ENCODE data around the gene PABPN1L. TPM values are rescaled to one million over a fixed set of nuclear protein-coding genes. Genes with fewer than 3 reads are reported as not detected.

PABPN1L gene
- total and polyA plus RNA-seq, 2 donors from 2014 or later: not detected

- H3K27ac ChIP-seq (ENCODE audit: low read depth in 2 of 2, low read length in 2 of 2): no peak overlapping the region
- TF ChIP-seq, protein P1, sequence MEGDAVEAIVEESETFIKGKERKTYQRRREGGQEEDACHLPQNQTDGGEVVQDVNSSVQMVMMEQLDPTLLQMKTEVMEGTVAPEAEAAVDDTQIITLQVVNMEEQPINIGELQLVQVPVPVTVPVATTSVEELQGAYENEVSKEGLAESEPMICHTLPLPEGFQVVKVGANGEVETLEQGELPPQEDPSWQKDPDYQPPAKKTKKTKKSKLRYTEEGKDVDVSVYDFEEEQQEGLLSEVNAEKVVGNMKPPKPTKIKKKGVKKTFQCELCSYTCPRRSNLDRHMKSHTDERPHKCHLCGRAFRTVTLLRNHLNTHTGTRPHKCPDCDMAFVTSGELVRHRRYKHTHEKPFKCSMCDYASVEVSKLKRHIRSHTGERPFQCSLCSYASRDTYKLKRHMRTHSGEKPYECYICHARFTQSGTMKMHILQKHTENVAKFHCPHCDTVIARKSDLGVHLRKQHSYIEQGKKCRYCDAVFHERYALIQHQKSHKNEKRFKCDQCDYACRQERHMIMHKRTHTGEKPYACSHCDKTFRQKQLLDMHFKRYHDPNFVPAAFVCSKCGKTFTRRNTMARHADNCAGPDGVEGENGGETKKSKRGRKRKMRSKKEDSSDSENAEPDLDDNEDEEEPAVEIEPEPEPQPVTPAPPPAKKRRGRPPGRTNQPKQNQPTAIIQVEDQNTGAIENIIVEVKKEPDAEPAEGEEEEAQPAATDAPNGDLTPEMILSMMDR (IDR thresholded peaks at IDR 0.05; ENCODE audit: borderline replicate concordance, extremely low read depth, insufficient read depth): no peak
- no peaks in the 10 kb centered on the region for H3K36me3 ChIP-seq (ENCODE audit: control insufficient read depth in 2 of 3, insufficient read depth in 3 of 3, low read length in 3 of 3)
- no peak for FAIRE-seq
- intact Hi-C loops (cut with DNase I): no loop called here
- H3K27me3 ChIP-seq (ENCODE audit: control insufficient read depth, insufficient read depth, low read length): no peaks in the 10 kb centered on the region
- H3K4me1 ChIP-seq (ENCODE audit: control insufficient read depth in 2 of 3, insufficient read depth in 2 of 3, low read depth in 1 of 3, low read length in 3 of 3): peaks cover 0 to 15% (median 6%) of the 10 kb centered on the region in 3 donors
- DNase-seq: no peak
- no peak overlapping the region for H3K9ac ChIP-seq (ENCODE audit: low read length in 3 of 3)
- no peaks in the 10 kb centered on the region for H3K9me3 ChIP-seq (ENCODE audit: control insufficient read depth in 2 of 3, insufficient read depth in 1 of 3, low read length in 3 of 3)
- no peak overlapping the region for H3K4me3 ChIP-seq (ENCODE audit: low read length in 3 of 3)
Observed at GRCh38 chr16:88814144-88814502, 52.3 kb downstream of the PABPN1L start.

Other genes with a start within 250 kb of the PABPN1L start
- not detected for gene IL17C, start 228.1 kb downstream of the PABPN1L start, total RNA-seq
- not detected for gene IL17C, start 228.1 kb downstream of the PABPN1L start, polyA plus RNA-seq (ENCODE audit: insufficient read depth, low read depth, low replicate concordance)
- gene CYBA, start 215.6 kb downstream of the PABPN1L start, total RNA-seq: 395 TPM
- 263 TPM for gene CYBA, start 215.6 kb downstream of the PABPN1L start, polyA plus RNA-seq (ENCODE audit: insufficient read depth, low read depth, low replicate concordance)
- gene MVD, start 203.6 kb downstream of the PABPN1L start, total RNA-seq: 35.4 TPM
- gene MVD, start 203.6 kb downstream of the PABPN1L start, polyA plus RNA-seq (ENCODE audit: insufficient read depth, low read depth, low replicate concordance): 48.9 TPM
- gene SNAI3, start 180.2 kb downstream of the PABPN1L start, total RNA-seq: 2.3 TPM
- 0.75 TPM for gene SNAI3, start 180.2 kb downstream of the PABPN1L start, polyA plus RNA-seq (ENCODE audit: insufficient read depth, low read depth, low replicate concordance)
- gene RNF166, start 160.3 kb downstream of the PABPN1L start, total RNA-seq: 31.4 TPM
- 16.3 TPM for gene RNF166, start 160.3 kb downstream of the PABPN1L start, polyA plus RNA-seq (ENCODE audit: insufficient read depth, low read depth, low replicate concordance)
- 18.8 TPM for gene CTU2, start 160.2 kb downstream of the PABPN1L start, total RNA-seq
- gene CTU2, start 160.2 kb downstream of the PABPN1L start, polyA plus RNA-seq (ENCODE audit: insufficient read depth, low read depth, low replicate concordance): 11.1 TPM
- gene PIEZO1, start 81.4 kb downstream of the PABPN1L start, total RNA-seq: 124 TPM
- 103 TPM for gene PIEZO1, start 81.4 kb downstream of the PABPN1L start, polyA plus RNA-seq (ENCODE audit: insufficient read depth, low read depth, low replicate concordance)
- gene CDT1, start 62.9 kb downstream of the PABPN1L start, total RNA-seq: 1.5 TPM
- 0.56 TPM for gene CDT1, start 62.9 kb downstream of the PABPN1L start, polyA plus RNA-seq (ENCODE audit: insufficient read depth, low read depth, low replicate concordance)
- gene APRT, start 54.7 kb downstream of the PABPN1L start, total RNA-seq: 105 TPM
- 204 TPM for gene APRT, start 54.7 kb downstream of the PABPN1L start, polyA plus RNA-seq (ENCODE audit: insufficient read depth, low read depth, low replicate concordance)
- gene GALNS, start 9.7 kb downstream of the PABPN1L start, total RNA-seq: 37.2 TPM
- gene GALNS, start 9.7 kb downstream of the PABPN1L start, polyA plus RNA-seq (ENCODE audit: insufficient read depth, low read depth, low replicate concordance): 15.8 TPM
- gene TRAPPC2L, start 9.5 kb downstream of the PABPN1L start, total RNA-seq: 48.3 TPM
- 155 TPM for gene TRAPPC2L, start 9.5 kb downstream of the PABPN1L start, polyA plus RNA-seq (ENCODE audit: insufficient read depth, low read depth, low replicate concordance)
- gene CBFA2T3, start 110.5 kb upstream of the PABPN1L start, total RNA-seq: 8.0 TPM
- gene CBFA2T3, start 110.5 kb upstream of the PABPN1L start, polyA plus RNA-seq (ENCODE audit: insufficient read depth, low read depth, low replicate concordance): 0.75 TPM
- 33.2 TPM for gene ACSF3, start 227.2 kb upstream of the PABPN1L start, total RNA-seq
- 39.0 TPM for gene ACSF3, start 227.2 kb upstream of the PABPN1L start, polyA plus RNA-seq (ENCODE audit: insufficient read depth, low read depth, low replicate concordance)